Measurements from ENCODE around the gene PRR27.
"Not testable (repeated sequence)": the region's sequence is repeated elsewhere in the genome, so short reads cannot be mapped to it uniquely, and the experiment has no call there.

The PRR27 gene

DNA sequence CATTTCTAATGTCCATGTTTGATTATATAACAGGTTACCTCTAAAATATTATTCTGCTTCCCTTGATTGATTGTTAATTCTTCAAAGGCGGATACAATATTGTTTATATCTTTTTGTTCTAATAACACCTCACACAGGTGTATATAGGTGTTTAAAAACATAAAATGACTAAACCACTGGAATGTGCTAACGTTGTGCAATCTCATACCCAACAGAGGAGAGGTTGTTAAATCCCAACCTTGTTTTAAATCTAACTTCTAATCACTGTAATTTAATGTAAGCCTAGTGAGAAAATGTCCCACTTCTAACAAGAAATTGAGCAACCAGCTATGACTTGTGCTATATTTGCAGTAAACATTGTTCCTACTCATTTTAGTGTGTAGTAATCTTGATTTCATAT is 42.8 kb downstream of the PRR27 start:
- Histone ChIP-seq H3K9ac (ENCODE audit: insufficient read length, low read depth) (no peak overlapping the region), H3K9me3 (ENCODE audit: insufficient read depth, low read length) (no peaks in the 10 kb centered on the region), H3K27me3 (ENCODE audit: insufficient read depth, insufficient read length) (no peaks in the 10 kb centered on the region), H3K36me3 (ENCODE audit: insufficient read depth, insufficient read length, low read length) (no peaks in the 10 kb centered on the region), H3K4me3 (ENCODE audit: insufficient read length, low read depth) (no peak overlapping the region), H3K4me1 (ENCODE audit: insufficient read depth, insufficient read length) (no peaks in the 10 kb centered on the region)
- DNase-seq (ENCODE audit: low read depth, low spot score) = no peak
- no peak for TF ChIP-seq ZNF274 (IDR thresholded peaks at IDR 0.05; ENCODE audit: low read depth, low read length)
- TF ChIP-seq YY1 (IDR thresholded peaks at IDR 0.05; ENCODE audit: insufficient read depth, insufficient read length) = no peak
- no peak for TF ChIP-seq SUZ12 (IDR thresholded peaks at IDR 0.05; ENCODE audit: extremely low read depth, insufficient read depth, insufficient read length)

DNA sequence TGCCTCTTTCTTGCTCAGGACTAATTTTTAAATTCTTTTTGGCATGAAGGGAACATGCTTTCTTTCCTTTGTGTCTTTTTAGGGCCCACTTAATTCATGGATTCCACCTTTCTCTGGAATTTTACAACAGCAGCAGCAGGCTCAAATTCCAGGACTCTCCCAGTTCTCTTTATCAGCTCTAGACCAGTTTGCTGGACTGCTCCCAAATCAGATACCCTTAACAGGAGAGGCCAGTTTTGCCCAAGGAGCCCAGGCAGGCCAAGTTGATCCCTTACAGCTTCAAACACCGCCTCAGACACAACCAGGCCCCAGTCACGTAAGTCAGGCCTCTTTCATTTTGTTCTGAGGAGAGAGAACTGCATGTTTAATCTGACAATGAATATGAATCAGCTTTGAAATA is 43.8 kb downstream of the PRR27 start:
- Histone ChIP-seq H3K27me3 (ENCODE audit: insufficient read depth, insufficient read length) (no peaks in the 10 kb centered on the region), H3K4me1 (ENCODE audit: insufficient read depth, insufficient read length) (no peaks in the 10 kb centered on the region), H3K9me3 (ENCODE audit: insufficient read depth, low read length) (no peaks in the 10 kb centered on the region), H3K36me3 (ENCODE audit: insufficient read depth, insufficient read length, low read length) (no peaks in the 10 kb centered on the region), H3K4me3 (ENCODE audit: insufficient read length, low read depth) (no peak overlapping the region), H3K9ac (ENCODE audit: insufficient read length, low read depth) (no peak overlapping the region)
- no peak for DNase-seq (ENCODE audit: low read depth, low spot score)
- no peak for TF ChIP-seq ZNF274 (IDR thresholded peaks at IDR 0.05; ENCODE audit: low read depth, low read length)
- no peak for TF ChIP-seq SUZ12 (IDR thresholded peaks at IDR 0.05; ENCODE audit: extremely low read depth, insufficient read depth, insufficient read length)
- TF ChIP-seq YY1 (IDR thresholded peaks at IDR 0.05; ENCODE audit: insufficient read depth, insufficient read length) = no peak

DNA sequence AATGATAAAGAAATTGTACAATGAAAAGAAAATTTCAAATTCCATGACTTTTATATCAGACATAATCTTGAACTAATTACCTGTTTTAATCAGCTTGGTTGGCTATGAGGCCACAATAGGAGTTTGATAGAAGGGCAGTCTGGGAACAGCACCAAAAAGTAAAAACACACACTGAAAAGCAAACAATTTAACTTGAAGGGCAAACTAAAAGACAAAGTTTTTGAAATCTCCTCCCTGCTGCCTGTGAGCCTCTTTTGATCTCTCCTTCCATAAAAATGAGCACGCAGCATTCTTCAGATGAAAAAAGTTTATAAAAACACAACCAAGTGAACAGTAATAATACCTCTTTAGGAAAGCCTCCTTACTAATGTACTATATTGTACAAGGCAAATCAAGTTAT is 49.6 kb downstream of the PRR27 start:
- H3K9ac ChIP-seq (ENCODE audit: insufficient read length, low read depth) = no peak overlapping the region
- no peak overlapping the region for H3K4me3 ChIP-seq (ENCODE audit: insufficient read length, low read depth)
- DNase-seq (ENCODE audit: low read depth, low spot score) = no peak
- TF ChIP-seq YY1 (IDR thresholded peaks at IDR 0.05; ENCODE audit: insufficient read depth, insufficient read length) = no peak
- no peak for TF ChIP-seq ZNF274 (IDR thresholded peaks at IDR 0.05; ENCODE audit: low read depth, low read length)
- TF ChIP-seq SUZ12 (IDR thresholded peaks at IDR 0.05; ENCODE audit: extremely low read depth, insufficient read depth, insufficient read length) = no peak
- no peaks in the 10 kb centered on the region for H3K4me1 ChIP-seq (ENCODE audit: insufficient read depth, insufficient read length)
- no peaks in the 10 kb centered on the region for H3K27me3 ChIP-seq (ENCODE audit: insufficient read depth, insufficient read length)
- no peaks in the 10 kb centered on the region for H3K9me3 ChIP-seq (ENCODE audit: insufficient read depth, low read length)
- no peaks in the 10 kb centered on the region for H3K36me3 ChIP-seq (ENCODE audit: insufficient read depth, insufficient read length, low read length)

DNA sequence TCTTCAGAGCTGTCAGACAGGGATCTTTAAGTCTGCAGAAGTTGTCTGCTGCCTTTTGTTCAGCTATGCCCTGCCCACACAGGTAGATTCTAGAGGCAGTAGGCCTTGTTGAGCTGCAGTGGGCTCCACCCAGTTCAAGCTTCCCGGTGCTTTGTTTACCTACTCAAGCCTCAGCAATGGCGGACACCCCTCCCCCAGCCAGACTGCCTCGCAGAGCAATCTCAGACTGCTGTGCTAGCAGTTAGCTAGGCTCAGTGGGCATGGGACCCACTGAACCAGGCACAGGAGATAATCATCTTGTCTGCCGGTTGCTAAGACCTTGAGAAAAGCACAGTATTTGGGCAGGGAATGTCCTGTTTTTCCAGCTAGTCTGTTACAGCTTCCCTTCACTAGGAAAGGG is 58.7 kb downstream of the PRR27 start:
- not testable (repeated sequence) for H3K9ac ChIP-seq (ENCODE audit: insufficient read length, low read depth); H3K4me3 ChIP-seq (ENCODE audit: insufficient read length, low read depth); DNase-seq (ENCODE audit: low read depth, low spot score); H3K27me3 ChIP-seq (ENCODE audit: insufficient read depth, insufficient read length); H3K36me3 ChIP-seq (ENCODE audit: insufficient read depth, insufficient read length, low read length); H3K4me1 ChIP-seq (ENCODE audit: insufficient read depth, insufficient read length); H3K9me3 ChIP-seq (ENCODE audit: insufficient read depth, low read length)
